Liver (tissue), 3 donors: ENCODE measurements around the gene MRPL46.

Experiments used
- EGR1 ChIP-seq, 2 donors: IDR thresholded peaks; 2 replicates each; pipeline ENCODE4 v1.6.1; 2016 to 2018; ENCODE audit warnings: antibody characterized with exemption in 2 of 2, low read depth in 2 of 2
- SP1 ChIP-seq: IDR thresholded peaks from 2 replicates; pipeline ENCODE4 v1.6.1; 2018; ENCODE audit warnings: antibody characterized with exemption, mild to moderate bottlenecking
- TAF1 ChIP-seq: conservative IDR thresholded peaks from 2 replicates; pipeline ENCODE4 v1.6.1; 2016; ENCODE audit warnings: antibody characterized with exemption, mild to moderate bottlenecking
- YY1 ChIP-seq: IDR thresholded peaks from 2 replicates; pipeline ENCODE4 v1.6.1; 2016; ENCODE audit warnings: antibody characterized with exemption, mild to moderate bottlenecking
- TF ChIP-seq, protein P1 (sequence below): fragments of 150-350 bp; IDR thresholded peaks from 2 replicates; pipeline ENCODE4 v1.5.1; 2017; ENCODE audit warnings: improper control_type of control experiment, low read depth, low read length; ENCODE audit not compliant: missing input control
- TF ChIP-seq, protein P2 (sequence below): IDR thresholded peaks from 2 replicates; pipeline ENCODE4 v1.6.1; 2016; ENCODE audit warnings: antibody characterized with exemption, mild to moderate bottlenecking
- TF ChIP-seq, protein P3 (sequence below): IDR thresholded peaks from 2 replicates; pipeline ENCODE4 v1.6.1; 2016; ENCODE audit warnings: antibody characterized with exemption
- donor health status: healthy.
- donor health status: healthy.

DNA sequence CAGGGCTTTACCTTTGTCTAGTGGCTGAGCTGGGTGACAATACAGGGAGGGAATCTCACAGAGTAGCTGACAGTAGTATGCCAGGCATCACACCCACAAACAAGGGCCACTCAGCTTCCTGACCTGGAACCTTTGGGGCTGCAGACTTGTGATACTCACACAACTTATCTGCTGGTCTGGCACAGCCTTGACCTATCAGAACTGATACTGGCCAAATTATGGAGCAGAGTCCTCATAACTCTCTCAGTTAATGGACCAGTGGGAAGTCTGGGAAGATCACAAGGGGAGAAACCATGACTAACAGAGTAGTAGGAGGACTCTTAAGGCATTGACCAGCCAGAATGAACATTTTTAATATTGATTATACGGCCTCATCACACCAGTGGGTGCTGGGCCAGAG, 19.4 kb downstream of the MRPL46 start:
- TF ChIP-seq, protein P1, sequence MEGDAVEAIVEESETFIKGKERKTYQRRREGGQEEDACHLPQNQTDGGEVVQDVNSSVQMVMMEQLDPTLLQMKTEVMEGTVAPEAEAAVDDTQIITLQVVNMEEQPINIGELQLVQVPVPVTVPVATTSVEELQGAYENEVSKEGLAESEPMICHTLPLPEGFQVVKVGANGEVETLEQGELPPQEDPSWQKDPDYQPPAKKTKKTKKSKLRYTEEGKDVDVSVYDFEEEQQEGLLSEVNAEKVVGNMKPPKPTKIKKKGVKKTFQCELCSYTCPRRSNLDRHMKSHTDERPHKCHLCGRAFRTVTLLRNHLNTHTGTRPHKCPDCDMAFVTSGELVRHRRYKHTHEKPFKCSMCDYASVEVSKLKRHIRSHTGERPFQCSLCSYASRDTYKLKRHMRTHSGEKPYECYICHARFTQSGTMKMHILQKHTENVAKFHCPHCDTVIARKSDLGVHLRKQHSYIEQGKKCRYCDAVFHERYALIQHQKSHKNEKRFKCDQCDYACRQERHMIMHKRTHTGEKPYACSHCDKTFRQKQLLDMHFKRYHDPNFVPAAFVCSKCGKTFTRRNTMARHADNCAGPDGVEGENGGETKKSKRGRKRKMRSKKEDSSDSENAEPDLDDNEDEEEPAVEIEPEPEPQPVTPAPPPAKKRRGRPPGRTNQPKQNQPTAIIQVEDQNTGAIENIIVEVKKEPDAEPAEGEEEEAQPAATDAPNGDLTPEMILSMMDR: no peak
- TF ChIP-seq, protein P2, sequence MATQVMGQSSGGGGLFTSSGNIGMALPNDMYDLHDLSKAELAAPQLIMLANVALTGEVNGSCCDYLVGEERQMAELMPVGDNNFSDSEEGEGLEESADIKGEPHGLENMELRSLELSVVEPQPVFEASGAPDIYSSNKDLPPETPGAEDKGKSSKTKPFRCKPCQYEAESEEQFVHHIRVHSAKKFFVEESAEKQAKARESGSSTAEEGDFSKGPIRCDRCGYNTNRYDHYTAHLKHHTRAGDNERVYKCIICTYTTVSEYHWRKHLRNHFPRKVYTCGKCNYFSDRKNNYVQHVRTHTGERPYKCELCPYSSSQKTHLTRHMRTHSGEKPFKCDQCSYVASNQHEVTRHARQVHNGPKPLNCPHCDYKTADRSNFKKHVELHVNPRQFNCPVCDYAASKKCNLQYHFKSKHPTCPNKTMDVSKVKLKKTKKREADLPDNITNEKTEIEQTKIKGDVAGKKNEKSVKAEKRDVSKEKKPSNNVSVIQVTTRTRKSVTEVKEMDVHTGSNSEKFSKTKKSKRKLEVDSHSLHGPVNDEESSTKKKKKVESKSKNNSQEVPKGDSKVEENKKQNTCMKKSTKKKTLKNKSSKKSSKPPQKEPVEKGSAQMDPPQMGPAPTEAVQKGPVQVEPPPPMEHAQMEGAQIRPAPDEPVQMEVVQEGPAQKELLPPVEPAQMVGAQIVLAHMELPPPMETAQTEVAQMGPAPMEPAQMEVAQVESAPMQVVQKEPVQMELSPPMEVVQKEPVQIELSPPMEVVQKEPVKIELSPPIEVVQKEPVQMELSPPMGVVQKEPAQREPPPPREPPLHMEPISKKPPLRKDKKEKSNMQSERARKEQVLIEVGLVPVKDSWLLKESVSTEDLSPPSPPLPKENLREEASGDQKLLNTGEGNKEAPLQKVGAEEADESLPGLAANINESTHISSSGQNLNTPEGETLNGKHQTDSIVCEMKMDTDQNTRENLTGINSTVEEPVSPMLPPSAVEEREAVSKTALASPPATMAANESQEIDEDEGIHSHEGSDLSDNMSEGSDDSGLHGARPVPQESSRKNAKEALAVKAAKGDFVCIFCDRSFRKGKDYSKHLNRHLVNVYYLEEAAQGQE: no peak
- no peak for TF ChIP-seq SP1
- no peak for TF ChIP-seq YY1
- TF ChIP-seq EGR1 (IDR thresholded peaks at IDR 0.05; ENCODE audit: low read depth in 2 of 2): no peak
- no peak for TF ChIP-seq TAF1
- TF ChIP-seq, protein P3, sequence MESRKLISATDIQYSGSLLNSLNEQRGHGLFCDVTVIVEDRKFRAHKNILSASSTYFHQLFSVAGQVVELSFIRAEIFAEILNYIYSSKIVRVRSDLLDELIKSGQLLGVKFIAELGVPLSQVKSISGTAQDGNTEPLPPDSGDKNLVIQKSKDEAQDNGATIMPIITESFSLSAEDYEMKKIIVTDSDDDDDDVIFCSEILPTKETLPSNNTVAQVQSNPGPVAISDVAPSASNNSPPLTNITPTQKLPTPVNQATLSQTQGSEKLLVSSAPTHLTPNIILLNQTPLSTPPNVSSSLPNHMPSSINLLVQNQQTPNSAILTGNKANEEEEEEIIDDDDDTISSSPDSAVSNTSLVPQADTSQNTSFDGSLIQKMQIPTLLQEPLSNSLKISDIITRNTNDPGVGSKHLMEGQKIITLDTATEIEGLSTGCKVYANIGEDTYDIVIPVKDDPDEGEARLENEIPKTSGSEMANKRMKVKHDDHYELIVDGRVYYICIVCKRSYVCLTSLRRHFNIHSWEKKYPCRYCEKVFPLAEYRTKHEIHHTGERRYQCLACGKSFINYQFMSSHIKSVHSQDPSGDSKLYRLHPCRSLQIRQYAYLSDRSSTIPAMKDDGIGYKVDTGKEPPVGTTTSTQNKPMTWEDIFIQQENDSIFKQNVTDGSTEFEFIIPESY: no peak
